HG03520 (cell line): ENCODE results near the gene PTPRJ.

Experiments
- ATAC-seq: cut with Tn5 transposase; IDR thresholded peaks from one replicate; pipeline ENCODE4 v1.9.1; 2021; ENCODE audit warnings: mild to moderate bottlenecking, moderate library complexity; ENCODE audit not compliant: unreplicated experiment

Gene PTPRJ

DNA sequence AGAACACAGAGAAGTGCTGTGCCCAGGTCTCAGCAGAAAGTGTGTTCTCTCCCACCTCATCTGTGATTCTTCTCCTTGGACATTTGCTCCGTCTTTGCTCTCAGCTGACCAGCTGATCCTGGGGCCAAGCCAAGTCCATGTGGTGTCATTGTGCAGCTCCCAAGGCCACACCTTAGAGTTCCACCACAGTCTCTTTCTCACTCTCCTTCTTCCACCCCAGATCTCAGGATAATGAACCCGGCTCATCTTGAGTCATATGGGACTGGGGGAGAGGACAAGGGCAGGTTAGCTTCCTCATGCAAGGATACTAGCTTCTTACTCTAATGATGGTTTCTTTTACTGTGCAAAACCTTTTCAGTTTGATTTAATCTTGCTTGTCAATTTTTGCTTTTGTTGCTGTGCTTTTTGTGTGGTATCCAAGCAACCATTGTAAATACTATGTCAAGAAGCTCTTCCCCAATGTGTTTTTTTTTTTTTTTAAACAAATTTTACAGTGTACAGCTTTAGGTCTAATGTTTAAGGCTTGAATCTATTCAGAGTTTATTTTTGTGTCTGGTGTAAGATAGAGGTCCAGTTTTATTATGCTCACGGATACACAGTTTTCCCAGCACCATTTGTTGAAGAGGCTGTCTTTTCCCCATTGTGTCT lies 161.2 kb downstream of the PTPRJ start:
- no peak for ATAC-seq

DNA sequence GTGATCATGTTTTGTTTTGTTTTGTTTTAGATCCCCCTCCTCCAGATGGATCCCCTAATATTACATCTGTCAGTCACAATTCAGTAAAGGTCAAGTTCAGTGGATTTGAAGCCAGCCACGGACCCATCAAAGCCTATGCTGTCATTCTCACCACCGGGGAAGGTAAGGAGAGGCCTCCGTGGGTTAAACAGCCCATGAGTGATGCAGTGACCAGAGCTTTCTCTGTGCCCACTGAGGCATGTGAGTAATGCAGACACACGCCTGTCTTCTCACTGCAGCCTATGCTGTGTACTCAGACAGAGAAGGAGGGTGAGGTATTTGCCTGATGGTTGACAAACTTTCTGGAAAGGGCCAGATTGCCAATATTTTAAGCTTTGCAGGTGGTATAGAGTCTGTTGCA lies 162.5 kb downstream of the PTPRJ start:
- no peak for ATAC-seq

DNA sequence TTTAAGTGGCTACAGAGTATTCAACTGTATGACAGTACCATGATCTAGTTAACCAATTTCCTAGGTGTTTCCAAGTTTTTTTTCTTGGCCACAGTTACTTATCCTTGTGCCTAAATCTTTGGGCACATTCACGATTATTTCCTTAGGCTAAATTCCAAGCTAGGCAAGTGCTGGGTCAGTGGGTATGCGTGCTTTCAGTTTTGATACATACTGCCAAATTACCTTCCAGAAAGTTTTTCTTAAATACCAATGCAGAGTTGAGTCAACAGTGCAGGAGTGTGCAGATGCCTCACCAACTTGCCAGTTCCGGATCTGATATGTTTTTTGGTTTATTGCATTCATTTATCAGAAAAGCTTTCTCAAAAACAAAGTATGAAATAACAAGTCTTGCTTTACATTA lies 168.4 kb downstream of the PTPRJ start:
- ATAC-seq = no peak

DNA sequence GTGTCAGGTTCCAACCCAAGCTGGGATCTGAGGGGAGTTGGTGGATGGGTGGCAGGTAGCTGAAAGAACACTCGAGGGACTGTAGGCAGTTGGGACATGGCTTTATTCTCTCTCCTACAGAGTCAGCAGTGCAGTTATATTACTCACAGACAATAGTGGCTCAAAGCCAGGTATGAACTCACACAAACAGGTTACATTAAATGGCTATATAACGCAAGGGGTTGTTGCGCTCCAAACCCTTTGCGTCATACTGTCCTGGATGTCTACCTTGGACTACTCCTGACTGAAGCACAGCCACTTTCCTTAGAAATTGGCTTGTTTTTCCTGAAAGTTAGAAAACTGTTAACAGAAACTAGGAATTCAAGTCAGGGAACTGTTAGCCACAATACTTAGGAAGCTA lies 169.9 kb downstream of the PTPRJ start:
- no peak for ATAC-seq

DNA sequence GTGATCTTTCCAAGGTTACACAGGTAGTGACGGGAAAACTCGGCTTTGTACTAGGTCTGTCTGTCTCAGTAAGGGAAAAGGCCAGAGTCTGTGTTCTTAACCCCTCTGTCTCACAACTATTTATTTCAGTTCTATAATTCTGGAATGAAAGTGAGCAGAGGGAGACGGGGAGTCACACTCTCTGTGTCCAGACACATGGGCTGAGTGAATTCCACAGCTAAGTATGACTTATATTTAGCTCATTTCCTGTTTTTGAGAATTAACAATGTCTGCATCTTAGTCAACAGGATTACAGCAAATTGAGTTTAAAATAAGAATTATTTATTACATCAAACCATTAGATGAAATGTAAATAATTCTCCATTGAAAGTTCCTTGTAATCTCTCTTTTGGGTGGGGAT lies 173.8 kb downstream of the PTPRJ start:
- ATAC-seq = no peak

DNA sequence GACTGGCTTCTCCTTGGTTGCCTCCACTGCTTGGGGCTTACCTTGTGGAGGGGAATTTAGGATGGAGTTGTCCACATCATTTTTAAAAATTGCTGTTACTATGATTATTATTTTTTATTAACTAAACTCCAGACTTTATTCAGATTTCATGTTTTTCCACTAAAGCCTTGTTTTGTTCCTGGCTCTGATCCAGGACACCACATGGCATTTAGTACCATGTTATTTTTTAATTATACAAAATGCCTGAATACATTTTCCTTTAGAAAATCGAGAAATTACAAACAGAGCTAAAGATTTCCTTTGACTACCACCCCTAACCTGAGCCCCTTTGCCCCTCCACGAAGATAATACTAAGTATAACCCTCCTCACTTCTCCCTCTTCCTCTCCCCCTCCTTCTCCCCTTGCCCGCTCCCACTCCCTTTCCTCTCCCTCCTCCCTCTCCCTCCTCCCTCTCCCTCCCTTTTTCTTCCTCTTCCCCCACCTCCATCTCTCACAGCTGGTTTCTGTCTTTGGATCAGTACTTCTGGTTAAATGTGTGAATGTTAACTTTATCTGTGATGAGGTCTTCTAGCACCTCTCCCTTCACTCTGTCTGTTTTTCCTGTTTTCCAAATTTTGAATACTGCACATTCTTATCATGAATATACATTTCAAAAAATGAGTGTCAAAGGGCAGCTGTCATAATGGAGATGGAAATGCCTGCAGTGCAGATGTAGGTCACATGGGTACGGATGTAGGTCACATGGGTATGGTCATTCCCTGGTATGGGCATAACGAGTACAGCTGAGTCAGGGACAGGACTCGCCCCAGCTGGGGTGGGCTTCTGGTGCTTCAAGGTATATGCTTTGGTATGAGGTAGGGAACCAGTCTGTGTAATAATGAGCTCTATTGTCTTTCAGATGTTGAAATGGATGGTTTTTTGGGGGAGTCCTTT lies 181.9 kb downstream of the PTPRJ start:
- ATAC-seq = no peak

DNA sequence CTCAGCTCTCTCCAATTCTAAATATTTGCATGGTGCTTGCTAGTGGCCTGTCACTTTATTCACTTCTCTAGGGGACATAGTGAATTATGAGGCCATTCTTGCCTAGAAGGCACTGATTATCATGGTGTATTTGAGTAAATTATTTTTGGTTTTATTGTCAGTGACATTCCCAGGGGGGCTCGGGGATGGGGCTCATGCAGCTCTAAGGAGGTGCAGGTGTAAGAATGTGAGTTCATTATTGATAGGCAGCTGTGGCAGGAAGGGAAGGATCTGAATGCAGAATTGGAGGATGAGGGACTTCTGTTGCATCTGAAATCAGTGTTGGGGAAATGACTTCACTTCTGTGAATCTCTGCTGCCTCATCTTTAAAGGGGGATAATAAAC lies 182.5 kb downstream of the PTPRJ start:
- ATAC-seq = no peak

DNA sequence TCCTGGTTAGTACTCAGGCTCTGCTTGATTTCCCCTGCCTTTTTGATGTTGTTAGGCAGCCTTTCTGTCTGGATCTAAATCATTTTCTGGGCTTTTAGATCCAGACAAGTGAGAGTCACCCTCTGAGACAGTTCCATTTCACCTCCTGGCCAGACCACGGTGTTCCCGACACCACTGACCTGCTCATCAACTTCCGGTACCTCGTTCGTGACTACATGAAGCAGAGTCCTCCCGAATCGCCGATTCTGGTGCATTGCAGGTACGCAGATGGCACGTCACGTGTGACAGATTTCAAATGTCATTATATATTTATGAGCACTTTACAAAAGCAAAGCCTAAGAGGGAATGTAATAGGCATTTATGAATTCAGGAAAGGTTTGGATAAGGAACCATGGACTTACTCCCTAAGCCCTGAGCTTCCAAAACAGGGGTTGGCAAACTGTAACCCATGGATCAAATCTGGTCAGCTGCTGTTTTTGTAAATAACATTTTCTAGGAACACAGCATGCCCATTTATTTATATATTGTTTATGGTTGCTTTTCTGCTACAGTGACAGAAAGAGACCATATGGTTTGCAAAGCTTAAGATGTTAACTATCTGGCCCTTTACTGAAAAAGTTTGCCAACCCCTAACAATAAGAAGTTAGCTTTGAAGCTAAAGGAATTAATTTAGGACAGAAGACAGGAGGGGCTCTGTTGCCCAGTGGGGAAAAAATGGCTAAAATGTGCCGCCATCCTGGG lies 183.2 kb downstream of the PTPRJ start:
- ATAC-seq = no peak

DNA sequence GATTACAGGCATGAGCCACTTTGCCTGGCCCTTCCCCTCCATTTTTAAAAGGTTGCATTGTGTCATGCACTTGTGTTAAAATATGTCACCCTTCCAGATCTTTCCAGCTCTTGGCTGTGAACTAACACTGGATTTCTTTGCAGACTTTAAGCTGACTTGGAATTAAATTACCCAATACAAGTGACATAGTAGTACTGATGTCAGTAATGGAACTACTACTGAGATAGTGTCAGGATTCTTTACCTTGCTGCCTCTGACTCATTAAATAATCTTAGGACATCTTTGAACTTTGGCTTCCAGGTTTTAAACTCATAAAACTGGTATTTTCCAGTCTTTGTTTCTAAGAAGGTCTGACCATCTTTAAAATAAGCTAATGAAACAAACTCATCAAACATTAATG lies 184.5 kb downstream of the PTPRJ start:
- no peak for ATAC-seq

DNA sequence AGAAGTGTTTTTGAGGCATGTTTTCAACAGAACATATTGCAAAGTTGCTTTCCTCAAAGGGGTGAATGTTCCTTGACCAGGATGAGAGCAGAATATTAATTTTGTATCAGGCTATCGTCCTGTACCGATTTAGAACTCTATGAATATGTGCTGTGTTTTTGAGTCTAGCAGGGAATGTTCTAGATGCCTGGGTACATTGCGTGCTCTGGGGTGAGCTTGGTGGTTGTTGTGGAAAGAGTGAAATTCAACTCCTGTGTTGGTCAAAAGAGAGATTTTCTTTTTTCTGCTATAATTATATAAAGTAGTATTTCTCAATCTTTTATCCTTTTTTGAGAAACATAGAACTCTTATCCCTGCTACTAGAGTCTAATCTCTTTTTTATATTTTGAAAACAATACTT lies 185.1 kb downstream of the PTPRJ start:
- ATAC-seq = no peak

DNA sequence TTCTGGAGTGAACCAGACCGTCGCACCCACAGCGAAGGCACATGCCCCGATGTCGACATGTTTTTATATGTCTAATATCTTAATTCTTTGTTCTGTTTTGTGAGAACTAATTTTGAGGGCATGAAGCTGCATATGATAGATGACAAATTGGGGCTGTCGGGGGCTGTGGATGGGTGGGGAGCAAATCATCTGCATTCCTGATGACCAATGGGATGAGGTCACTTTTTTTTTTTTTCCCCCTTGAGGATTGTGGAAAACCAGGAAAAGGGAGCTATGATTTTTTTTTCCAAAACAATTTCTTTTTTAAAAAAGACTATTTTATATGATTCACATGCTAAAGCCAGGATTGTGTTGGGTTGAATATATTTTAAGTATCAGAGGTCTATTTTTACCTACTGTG lies 187.0 kb downstream of the PTPRJ start:
- no peak for ATAC-seq

DNA sequence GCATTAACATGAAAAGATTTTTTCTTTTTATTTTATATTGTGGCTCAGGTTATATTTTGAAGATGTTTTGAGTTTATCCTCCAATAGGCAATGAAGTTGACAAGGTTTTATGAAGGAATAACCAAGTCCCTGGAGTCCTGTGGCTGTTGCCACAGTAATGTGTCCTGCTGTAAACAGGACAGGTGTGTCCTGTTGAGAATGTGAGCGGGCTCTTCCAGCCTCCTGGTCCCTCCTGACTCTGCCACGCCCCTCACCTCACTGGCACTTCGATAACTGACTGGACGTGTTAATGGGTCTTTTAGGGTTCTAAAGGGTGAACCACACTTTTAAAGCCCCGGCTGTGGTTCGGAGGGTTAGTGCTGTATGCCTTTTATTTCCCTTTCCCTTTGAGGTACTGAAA lies 188.5 kb downstream of the PTPRJ start:
- no peak for ATAC-seq

DNA sequence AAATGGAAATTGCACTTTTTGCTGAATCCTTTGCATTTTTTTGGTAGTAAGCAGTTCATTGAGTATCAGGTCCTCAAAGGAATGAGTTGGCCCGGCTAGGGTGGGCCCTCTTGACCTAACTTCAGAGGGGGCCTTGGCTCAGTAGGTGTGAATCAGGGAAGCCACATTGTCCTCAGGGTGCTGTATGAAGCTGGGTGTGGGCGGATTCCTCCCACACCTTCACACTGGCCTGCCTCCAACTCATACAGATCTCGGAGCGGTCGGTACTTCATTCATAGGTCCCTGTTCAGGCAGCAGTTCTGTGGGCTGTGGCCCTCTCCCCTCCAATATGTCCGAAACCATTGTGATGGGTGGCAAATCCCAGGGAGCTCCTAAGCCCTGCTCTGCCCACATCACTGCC lies 188.9 kb downstream of the PTPRJ start:
- no peak for ATAC-seq

DNA sequence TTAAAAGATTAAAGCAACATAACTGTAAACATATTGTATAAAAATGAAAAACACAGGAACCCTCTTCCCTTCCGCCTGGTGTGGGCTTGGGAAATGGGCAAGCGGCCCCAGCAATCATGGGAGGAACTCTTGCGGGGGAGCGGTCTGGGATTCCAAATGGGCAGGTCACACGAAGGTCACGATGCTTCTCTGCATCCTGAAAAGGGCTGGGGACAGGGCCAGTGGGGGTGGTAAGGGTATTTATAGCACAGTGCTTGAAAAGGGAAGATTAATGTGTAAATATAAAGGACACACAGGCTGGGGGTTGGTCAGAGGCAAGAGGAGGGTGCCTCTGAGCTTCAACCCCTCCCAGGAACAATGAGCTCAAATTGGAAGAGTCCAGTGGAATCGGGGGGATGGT lies 189.4 kb downstream of the PTPRJ start:
- no peak for ATAC-seq

DNA sequence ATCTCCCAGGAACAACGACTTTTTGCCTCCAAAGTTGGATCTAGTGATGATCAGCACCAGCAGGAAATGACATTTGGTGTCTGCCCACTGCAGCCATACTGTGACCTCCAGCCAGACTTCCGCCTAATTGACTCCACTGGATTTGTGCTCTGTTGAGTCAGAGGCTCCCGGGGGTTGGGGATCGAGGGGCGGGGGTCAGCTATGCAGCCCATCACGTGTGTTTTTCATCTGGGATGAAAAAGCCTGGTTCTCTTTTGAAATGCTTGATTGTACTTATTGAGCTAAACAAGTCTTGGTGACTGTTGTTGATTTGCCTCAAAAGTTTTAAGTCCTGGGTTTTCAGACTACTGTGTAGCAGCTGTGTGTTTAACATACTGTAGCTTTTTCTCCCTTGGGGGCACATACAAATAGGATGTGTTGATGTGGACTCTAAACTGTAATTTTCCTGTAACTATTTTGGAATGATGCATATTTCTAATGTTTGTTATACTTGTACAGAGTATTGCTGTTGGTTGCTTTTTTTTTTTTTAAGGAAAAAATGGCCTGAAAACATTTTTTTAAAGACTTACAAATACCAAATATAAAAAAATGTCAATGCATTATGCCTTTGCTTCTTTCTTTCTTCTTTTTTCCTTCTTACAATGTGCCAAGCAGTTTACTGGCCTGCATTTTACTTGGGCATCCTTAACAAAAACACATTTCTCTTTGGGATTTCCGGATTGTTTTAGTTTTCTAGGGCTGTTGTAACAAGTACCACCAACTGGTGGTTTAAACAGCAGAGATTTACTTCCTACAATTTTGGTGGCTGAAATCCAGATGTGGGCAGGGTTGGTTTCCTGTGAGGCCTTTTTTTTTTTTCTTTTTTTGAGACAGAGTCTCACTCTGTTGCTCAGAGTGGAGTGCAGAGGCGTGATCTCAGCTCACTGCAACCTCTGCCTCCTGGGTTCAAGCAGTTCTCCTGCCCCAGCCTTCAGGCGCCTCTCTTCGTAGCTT lies 190.2 kb downstream of the PTPRJ start:
- no peak for ATAC-seq

DNA sequence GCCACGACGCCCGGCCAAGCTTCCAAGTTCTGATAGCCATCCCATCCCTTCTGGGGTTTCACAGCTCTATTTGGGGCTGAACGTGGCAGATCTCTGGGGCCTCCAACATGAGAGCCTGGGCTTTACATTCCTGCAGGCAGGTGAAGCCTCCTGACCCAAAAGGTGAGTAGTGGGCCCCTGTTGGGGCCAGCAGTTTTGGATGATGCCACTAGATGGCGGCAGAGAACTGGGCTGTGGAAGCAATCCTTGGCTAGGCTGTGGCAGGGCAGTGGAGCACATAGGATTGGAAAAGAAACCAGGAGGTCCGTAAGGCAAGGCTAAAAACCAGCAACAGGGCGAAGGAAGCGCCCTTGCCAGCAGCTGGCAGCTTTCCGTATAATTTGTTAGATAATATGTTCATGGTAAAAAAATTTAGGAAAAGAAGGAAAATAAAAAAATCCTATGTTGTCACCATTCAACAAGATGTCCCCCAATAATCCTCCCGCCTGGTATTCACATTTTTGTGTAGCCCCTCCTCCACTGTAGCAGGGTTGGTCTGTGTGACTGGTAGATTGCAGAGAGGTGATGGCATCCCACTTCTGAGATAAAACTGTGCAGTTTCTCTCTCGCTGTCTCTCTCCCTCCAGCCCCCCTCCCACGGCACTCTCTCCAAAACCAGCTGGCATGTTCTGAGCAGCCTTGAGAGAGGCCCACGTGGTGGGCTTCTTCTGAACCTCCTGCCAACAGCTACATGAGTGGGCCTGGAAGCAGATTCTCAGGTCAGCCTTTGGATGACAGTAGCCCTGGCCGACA lies 192.7 kb downstream of the PTPRJ start:
- ATAC-seq = peak; percentile 79

DNA sequence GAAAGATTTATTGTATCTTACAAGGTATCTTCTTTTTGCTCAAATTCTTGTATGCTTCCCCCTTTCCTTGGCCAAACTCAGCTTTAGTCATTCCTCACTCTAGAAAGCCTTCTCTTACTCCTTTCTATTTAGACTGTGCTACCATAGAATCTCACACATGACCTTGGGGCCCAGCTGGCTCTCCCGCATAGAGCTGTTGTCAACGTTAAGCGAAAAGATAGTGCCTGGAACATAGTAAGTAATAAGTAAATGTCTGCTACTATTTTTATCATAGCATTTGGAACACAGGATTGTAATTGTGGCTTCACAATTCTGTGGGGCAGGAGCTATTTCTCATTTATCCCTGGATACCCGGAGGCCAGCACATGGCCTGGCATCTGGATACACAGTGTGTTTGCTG lies 197.3 kb downstream of the PTPRJ start:
- no peak for ATAC-seq

DNA sequence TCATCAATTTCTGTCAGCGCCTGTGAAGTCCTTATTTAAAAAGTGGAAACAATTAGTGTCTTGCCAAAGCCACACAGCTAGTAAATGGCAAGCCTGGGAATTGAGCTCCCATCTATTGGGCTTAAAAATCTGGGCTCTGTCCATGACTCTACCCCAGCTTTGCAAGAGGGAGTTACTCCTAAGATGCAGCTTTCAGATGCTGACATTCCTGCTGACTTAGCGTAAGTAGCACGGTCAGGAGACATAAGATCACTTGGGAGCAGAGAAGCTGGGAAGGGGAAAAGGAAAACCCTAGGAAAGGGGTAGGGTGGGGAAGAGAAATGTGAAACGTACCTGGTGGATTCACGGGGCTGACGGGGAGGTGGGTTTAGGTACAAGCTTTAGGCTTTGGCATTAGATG lies 200.3 kb downstream of the PTPRJ start:
- no peak for ATAC-seq

DNA sequence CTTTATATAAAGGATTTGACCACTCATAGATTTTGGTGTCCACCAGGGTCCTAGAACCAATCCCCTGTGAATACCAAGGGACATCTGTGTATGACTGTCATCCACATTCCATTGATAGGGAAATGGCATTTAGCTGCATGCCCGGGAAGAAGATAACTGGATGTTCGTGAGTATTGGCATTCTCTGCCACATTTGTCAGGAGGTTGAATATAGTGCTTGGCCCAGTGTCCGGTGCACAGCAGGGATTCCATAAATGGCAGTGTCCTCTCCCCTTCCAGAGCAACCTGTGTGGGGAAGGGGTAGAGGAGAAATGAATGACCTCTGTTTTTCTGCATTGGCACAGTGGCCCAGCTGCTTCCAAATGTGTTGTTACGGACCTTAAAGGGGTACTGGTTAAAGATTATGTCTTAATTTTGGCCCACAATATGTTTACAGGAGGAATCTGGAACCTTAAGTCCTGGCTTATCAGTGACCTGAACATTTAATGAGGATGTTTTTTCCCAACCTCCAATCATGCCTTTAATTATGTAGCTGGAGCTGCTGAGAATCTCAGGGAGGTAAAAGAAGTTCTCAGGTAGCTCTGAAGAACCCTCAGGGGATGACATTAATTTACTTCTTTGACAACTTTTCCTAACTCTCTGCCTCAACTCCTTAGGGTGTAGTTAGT lies 202.6 kb downstream of the PTPRJ start:
- no peak for ATAC-seq
